ENCODE measurements around the gene DPEP2. TPM values are rescaled to one million over a fixed set of nuclear protein-coding genes. Genes with fewer than 3 reads are reported as not detected.

The DPEP2 gene
- total RNA-seq: 2.7 TPM

GRCh38 chr16:67998779-67999688 lies at the start of gene DPEP2:
DPEP2 (minus strand) TSS chr16:67999484; CDS start chr16:67993212, 6,272 bp downstream.

GRCh38 chr16:68022728-68023537 lies 23.6 kb upstream of the DPEP2 start, which contains the start of the genes DDX28 and DUS2:
DDX28 (minus strand) TSS chr16:68023232; CDS start chr16:68023202, 30 bp downstream.
DUS2 (plus strand) TSS chr16:68023284; CDS start chr16:68038024, 14,740 bp downstream.

GRCh38 chr16:68015681-68016080 lies 16.4 kb upstream of the DPEP2 start, which contains the start of gene DPEP2NB:
DPEP2NB (minus strand) TSS chr16:68015911; CDS start chr16:68015770, 141 bp downstream.

GRCh38 chr16:67979955-67980678 lies 19.2 kb downstream of the DPEP2 start, which contains the start of gene DPEP3:
DPEP3 (minus strand) TSS chr16:67980499; CDS start chr16:67980380, 119 bp downstream.

GRCh38 chr16:67968400-67969253 lies 30.7 kb downstream of the DPEP2 start, which contains the start of gene SLC12A4:
SLC12A4 (minus strand) TSS chr16:67968637; CDS start chr16:67968553, 84 bp downstream.

GRCh38 chr16:67943619-67944504 lies 55.4 kb downstream of the DPEP2 start, which contains the start of gene LCAT:
LCAT (minus strand) TSS chr16:67944120; CDS start chr16:67944101, 19 bp downstream.

Small RNA genes within 50 kb of the gene (small RNA-seq; reads per million reads assigned to genes)
- gene RNU6-359P (ENCODE audit: low replicate concordance): not detected

Other genes with a start within 250 kb of the DPEP2 start
- 18.7 TPM for gene RANBP10, start 192.9 kb downstream of the DPEP2 start, total RNA-seq
- gene TSNAXIP1, start 192.6 kb downstream of the DPEP2 start, total RNA-seq: 5.4 TPM
- gene THAP11, start 157.2 kb downstream of the DPEP2 start, total RNA-seq: 37.0 TPM
- gene NUTF2, start 152.6 kb downstream of the DPEP2 start, total RNA-seq: 115 TPM
- gene CENPT, start 151.8 kb downstream of the DPEP2 start, total RNA-seq: 39.8 TPM
- gene EDC4, start 126.4 kb downstream of the DPEP2 start, total RNA-seq: 82.0 TPM
- gene NRN1L, start 114.6 kb downstream of the DPEP2 start, total RNA-seq: 1.2 TPM
- 26.0 TPM for gene PSKH1, start 106.2 kb downstream of the DPEP2 start, total RNA-seq
- gene CTRL, start 67.6 kb downstream of the DPEP2 start, total RNA-seq: 0.18 TPM
- gene PSMB10, start 62.6 kb downstream of the DPEP2 start, total RNA-seq: 54.2 TPM
- gene LCAT, start 55.4 kb downstream of the DPEP2 start, total RNA-seq: 10.1 TPM
- gene SLC12A4, start 30.8 kb downstream of the DPEP2 start, total RNA-seq: 45.4 TPM
- gene DPEP3, start 19.0 kb downstream of the DPEP2 start, total RNA-seq: not detected
- gene DPEP2NB, start 16.4 kb upstream of the DPEP2 start, total RNA-seq: not detected
- 10.2 TPM for gene DDX28, start 23.7 kb upstream of the DPEP2 start, total RNA-seq
- gene DUS2, start 23.8 kb upstream of the DPEP2 start, total RNA-seq: 11.3 TPM
- 36.4 TPM for gene NFATC3, start 85.9 kb upstream of the DPEP2 start, total RNA-seq
- 16.1 TPM for gene ESRP2, start 236.6 kb upstream of the DPEP2 start, total RNA-seq
- gene PLA2G15, start 245.9 kb upstream of the DPEP2 start, total RNA-seq: 34.9 TPM

All from metanephros (tissue), 2 donors.